Breast epithelium (tissue), 3 donors: ENCODE measurements around the gene TMEM143.

Experiments used
- CTCF ChIP-seq, 3 donors: fragments of 450-650 bp; IDR thresholded peaks; one replicate each; pipeline ENCODE4 v1.5.1; 2016 to 2017; ENCODE audit warnings: antibody characterized with exemption in 3 of 3, mild to moderate bottlenecking in 3 of 3, moderate library complexity in 3 of 3
- POLR2A ChIP-seq: fragments of 450-650 bp; IDR thresholded peaks from one replicate; pipeline ENCODE4 v1.6.1; 2016; ENCODE audit warnings: antibody characterized with exemption, mild to moderate bottlenecking, moderate library complexity
- POLR2AphosphoS5 ChIP-seq, 3 donors: sonication (generic); formaldehyde crosslinking; IDR thresholded peaks; one replicate each; pipeline ENCODE4 v1.6.1; 2017; ENCODE audit warnings: antibody characterized with exemption in 3 of 3

- TF ChIP-seq CTCF (IDR thresholded peaks at IDR 0.05) (no peak), POLR2A (no peak), POLR2AphosphoS5 (IDR thresholded peaks at IDR 0.05) (no peak)
Measured at GRCh38 chr19:48292798-48293197, 70.9 kb downstream of the TMEM143 start.
